Liver (tissue), 3 donors: Measurements from ENCODE around the gene ASCC1.

ENCODE experiments used
- GABPA ChIP-seq, 2 donors: IDR thresholded peaks in 1 of 2; conservative IDR thresholded peaks in 1 of 2; 2 replicates each; pipeline ENCODE4 v1.6.1; 2016; ENCODE audit warnings: antibody characterized with exemption in 2 of 2, mild to moderate bottlenecking in 1 of 2, moderate library complexity in 1 of 2
- SP1 ChIP-seq: IDR thresholded peaks from 2 replicates; pipeline ENCODE4 v1.6.1; 2018; ENCODE audit warnings: antibody characterized with exemption, mild to moderate bottlenecking
- TF ChIP-seq, protein P1 (sequence below): fragments of 150-350 bp; IDR thresholded peaks from 2 replicates; pipeline ENCODE4 v1.5.1; 2017; ENCODE audit warnings: improper control_type of control experiment, low read depth, low read length; ENCODE audit not compliant: missing input control
- TF ChIP-seq, protein P2 (sequence below): IDR thresholded peaks from 2 replicates; pipeline ENCODE4 v1.6.1; 2016; ENCODE audit warnings: antibody characterized with exemption, mild to moderate bottlenecking
- donor health status: healthy.
- donor health status: healthy.

DNA sequence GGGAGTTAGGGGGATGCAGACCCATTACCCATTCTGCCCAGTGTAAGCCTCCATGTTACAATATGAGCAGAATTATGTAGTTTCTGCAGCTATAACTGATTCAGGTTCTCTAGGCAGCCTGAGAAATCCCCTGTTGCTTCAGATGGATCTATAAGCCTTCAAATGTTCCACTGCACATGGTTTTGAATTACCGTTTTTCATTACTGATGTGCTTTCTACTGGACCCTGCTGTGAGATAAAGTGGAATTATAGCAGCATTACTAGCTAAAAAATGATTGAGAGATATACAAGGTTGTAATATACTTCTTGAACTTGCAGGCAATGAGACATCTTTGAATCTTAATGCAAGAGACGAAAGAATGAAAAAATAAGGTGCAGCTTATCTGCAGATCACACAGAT, 38.6 kb downstream of the ASCC1 start:
- no peak for TF ChIP-seq GABPA (IDR thresholded peaks at IDR 0.05 in 1 of 2, conservative IDR thresholded peaks at IDR 0.05 in 1 of 2)
- TF ChIP-seq, protein P1, sequence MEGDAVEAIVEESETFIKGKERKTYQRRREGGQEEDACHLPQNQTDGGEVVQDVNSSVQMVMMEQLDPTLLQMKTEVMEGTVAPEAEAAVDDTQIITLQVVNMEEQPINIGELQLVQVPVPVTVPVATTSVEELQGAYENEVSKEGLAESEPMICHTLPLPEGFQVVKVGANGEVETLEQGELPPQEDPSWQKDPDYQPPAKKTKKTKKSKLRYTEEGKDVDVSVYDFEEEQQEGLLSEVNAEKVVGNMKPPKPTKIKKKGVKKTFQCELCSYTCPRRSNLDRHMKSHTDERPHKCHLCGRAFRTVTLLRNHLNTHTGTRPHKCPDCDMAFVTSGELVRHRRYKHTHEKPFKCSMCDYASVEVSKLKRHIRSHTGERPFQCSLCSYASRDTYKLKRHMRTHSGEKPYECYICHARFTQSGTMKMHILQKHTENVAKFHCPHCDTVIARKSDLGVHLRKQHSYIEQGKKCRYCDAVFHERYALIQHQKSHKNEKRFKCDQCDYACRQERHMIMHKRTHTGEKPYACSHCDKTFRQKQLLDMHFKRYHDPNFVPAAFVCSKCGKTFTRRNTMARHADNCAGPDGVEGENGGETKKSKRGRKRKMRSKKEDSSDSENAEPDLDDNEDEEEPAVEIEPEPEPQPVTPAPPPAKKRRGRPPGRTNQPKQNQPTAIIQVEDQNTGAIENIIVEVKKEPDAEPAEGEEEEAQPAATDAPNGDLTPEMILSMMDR: no peak
- TF ChIP-seq, protein P2, sequence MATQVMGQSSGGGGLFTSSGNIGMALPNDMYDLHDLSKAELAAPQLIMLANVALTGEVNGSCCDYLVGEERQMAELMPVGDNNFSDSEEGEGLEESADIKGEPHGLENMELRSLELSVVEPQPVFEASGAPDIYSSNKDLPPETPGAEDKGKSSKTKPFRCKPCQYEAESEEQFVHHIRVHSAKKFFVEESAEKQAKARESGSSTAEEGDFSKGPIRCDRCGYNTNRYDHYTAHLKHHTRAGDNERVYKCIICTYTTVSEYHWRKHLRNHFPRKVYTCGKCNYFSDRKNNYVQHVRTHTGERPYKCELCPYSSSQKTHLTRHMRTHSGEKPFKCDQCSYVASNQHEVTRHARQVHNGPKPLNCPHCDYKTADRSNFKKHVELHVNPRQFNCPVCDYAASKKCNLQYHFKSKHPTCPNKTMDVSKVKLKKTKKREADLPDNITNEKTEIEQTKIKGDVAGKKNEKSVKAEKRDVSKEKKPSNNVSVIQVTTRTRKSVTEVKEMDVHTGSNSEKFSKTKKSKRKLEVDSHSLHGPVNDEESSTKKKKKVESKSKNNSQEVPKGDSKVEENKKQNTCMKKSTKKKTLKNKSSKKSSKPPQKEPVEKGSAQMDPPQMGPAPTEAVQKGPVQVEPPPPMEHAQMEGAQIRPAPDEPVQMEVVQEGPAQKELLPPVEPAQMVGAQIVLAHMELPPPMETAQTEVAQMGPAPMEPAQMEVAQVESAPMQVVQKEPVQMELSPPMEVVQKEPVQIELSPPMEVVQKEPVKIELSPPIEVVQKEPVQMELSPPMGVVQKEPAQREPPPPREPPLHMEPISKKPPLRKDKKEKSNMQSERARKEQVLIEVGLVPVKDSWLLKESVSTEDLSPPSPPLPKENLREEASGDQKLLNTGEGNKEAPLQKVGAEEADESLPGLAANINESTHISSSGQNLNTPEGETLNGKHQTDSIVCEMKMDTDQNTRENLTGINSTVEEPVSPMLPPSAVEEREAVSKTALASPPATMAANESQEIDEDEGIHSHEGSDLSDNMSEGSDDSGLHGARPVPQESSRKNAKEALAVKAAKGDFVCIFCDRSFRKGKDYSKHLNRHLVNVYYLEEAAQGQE: no peak
- TF ChIP-seq SP1: no peak
